GM21381 (cell line): ENCODE measurements around the gene INKA2.
"Not testable (repeated sequence)": the region's sequence is repeated elsewhere in the genome, so short reads cannot be mapped to it uniquely, and the experiment has no call there.

Experiments
- ATAC-seq: cut with Tn5 transposase; IDR thresholded peaks from one replicate; pipeline ENCODE4 v1.9.1; 2021; ENCODE audit warnings: mild to moderate bottlenecking, moderate library complexity; ENCODE audit not compliant: unreplicated experiment

The INKA2 gene

DNA sequence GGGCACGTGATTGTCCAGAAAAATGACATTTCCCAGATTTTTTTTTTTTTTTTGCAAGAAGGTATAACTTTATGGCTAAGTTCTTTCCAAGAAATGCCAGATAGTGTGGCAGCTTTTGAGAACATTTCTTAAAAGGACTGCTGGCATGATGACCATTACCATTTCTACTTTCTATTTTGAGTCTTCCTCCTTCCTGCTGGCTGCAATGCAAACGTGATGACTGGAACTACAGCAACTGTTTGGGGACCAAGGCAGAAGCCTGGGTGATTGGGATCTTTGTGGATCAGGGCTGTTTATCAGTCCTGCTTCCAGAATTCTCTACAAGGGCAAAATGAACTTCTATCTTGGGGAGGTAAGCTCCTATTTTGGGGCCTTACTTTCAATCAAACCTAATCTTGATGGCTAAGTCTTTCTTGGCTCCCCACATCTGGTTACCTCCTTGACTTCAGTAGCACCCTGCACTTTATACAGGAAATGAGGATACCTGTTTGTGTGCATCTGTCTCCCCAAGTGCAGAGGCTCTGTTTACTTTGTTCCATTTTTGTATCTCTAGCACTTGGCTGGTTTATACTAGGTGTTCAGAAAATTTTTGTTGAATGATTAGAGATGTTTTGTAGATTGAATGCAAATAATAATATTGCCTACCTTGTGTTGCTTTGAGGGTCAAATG is 12.8 kb upstream of the INKA2 start:
- no peak for ATAC-seq

GRCh38 chr1:111750856-111751255 is 11.7 kb upstream of the INKA2 start:
- no peak for ATAC-seq

DNA sequence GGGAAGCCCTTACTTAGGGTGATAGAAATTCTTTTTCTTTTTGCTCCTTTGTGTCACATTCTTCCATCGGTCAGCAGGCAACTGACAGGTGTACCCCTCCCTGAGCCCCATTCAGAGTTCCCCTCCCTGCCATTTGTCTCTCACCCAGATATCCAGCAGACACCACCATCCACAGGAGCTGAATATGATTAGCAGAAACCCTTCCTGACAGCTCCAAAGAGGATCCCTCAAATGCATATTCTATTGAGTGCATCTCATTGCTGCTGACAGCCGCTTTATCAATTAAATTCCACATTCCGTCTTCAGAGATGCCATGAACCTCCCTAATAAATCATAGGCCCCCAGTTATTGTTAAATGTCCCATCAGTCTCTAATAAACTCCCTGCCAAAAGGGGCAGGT is 10.4 kb upstream of the INKA2 start:
- ATAC-seq, result no peak

DNA sequence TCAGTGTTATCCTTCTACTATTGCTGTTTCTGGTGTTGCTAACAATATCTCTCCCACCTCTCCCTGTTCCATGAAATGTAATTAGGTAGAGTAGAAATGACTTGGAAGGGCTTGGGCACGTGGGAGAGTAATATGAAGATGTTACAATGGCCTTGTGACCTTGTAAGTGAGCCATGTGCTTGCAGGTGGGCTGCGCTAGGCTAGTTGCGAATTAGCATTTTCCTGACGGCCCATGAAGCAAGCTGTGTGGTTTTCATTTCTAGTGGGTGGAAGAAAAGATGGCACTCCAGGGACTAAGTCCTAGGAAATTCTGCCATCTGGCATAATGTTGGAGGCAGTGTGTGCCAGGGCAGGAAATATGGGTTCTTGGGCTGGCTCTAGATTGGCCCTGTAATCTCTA is 8.8 kb upstream of the INKA2 start:
- ATAC-seq, result no peak

- ATAC-seq, result no peak
These were observed 8.1 kb upstream of the INKA2 start for GRCh38 chr1:111747282-111747734.

GRCh38 chr1:111746614-111746999 is 7.4 kb upstream of the INKA2 start:
- no peak for ATAC-seq

GRCh38 chr1:111745675-111746613 is 6.7 kb upstream of the INKA2 start:
- ATAC-seq, result no peak

DNA sequence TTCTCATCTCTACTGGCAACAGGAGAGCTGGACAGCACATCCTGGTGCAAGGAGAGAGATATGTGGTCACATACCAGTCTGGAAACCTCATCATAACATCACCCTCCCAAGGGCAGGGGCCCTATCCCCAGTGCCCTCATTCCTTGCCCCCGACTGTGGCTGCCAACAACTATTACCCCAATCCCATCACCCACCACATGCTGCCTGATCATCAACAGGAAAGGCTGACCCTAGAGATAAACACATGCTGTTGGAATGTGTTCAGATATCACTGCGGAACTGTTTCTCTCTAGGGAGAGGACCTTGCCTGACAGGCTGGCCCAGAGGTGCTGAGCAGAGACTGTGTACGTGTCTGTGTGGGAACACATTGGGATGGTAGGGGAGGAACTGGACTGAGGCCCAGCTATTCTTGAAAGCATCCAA is 4.5 kb upstream of the INKA2 start:
- ATAC-seq, result no peak

GRCh38 chr1:111742938-111743549 is 3.8 kb upstream of the INKA2 start:
- no peak for ATAC-seq

DNA sequence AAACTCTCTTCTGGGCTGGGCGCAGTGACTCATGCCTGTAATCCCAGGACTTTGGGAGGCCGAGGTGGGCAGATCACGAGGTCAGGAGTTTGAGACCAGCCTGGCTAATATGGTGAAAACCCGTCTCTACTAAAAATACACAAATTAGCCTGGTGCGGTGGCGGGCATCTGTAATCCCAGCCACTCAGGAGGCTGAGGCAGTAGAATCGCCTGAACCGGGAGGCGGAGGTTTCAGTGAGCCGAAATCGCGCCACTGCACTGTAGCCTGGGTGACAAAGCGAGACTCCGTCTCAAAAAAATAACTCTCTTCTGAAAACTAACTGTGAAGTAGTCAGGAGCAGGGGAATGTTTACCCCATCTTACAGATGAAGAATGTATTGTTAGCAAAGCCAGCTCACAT is 3.1 kb upstream of the INKA2 start:
- not testable (repeated sequence) for ATAC-seq

DNA sequence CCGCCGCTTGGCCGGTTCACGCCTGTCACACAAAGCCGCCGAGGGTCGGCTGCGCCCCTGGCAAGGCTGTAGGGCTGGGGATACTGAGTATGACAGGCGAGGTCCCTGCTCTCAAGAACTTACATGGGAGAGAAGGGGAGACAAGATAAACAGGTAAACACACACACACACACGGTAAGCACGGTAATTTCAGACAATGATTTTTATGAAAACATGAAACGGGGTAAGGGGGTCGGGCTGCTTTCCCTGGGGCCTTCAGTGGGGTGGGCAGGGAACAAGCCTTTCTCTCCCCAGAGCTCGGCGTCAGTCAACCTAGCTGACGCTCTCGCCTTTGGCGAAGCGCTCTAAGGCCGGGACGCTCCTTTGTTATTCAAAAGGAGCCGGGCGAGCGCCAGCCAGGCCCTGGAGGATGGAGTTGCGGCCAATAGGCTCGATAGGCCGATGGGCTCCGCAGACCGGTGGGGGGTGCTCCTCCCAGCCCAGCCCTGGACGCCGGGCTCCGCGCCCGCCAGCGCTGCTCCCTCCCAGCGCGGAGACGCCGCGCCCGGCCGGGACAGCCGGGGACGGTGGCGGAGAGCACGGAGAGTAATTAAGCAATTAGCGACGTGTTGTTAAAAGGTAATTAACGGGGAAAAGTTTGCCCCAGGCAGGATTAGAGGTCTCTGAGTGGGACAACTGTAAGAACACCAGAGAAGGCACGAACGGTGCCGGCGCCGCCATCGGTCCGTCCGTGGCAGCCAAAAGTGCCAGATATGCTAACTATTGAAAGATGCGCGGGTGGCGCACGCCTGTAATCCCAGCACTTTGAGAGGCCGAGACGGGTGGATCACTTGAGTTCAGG is 950 bp upstream of the INKA2 start:
- no peak for ATAC-seq

- ATAC-seq, result peak; percentile 41
These were observed 580 bp downstream of the INKA2 start for GRCh38 chr1:111738436-111739193.

DNA sequence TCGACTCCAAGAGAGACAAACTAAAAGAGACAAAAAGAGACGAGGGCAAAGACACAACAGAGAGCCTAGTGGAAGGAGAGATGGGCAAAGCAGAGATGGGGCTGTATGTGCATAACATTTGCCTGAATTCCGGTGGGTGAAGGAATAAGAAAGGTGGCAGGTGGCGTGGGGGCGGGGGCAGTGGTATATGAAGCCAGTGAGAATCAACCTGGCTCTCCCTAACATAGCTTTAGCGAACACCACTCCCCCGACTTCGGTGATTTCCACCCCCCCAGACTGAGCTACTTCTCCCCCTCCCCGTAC is 1.1 kb downstream of the INKA2 start:
- ATAC-seq, result no peak

DNA sequence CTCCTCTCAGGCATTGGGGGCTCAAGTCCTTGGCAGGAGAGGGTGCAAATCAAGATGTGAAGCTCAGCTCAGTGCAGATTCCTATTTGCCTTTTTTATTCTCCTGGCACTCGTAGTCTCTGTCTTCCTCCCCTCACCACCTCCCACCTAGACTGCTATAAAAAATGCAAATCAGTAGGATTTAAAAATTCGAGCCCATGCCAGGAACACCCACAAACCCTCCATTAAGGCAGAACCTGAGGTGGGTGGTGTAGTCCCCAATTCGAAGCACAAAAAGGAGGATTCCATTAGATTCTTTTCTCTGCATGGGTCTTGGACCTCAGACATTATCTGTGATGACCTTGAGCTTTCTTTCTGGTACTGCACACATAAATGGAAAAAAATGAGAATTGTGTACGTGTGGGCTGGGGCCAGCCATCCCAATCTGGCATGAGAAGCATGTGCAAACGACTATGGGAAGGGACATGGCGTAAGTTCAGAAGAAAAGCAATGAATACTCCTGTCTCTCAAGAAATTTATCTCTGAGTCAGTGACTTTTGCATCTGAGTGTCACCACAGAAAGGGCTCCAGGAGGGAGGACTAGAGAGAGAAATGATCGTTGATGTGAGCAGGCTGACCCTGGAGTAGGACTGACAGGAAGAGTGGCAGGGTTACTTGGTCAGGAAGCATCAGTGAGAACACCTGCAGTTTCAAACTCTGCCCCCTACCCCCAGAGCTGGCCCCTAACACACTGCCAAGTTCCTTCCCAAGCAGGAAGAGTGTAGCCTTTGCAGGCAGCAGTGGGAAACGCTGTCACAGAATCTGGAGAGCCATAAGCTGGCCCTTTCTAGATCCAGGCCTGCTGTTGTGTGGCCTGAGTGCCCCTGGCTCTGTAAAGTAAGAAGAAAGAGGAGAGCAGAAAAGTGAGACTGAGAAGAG is 1.7 kb downstream of the INKA2 start:
- no peak for ATAC-seq

GRCh38 chr1:111736548-111737215 is 2.5 kb downstream of the INKA2 start:
- ATAC-seq, result no peak

DNA sequence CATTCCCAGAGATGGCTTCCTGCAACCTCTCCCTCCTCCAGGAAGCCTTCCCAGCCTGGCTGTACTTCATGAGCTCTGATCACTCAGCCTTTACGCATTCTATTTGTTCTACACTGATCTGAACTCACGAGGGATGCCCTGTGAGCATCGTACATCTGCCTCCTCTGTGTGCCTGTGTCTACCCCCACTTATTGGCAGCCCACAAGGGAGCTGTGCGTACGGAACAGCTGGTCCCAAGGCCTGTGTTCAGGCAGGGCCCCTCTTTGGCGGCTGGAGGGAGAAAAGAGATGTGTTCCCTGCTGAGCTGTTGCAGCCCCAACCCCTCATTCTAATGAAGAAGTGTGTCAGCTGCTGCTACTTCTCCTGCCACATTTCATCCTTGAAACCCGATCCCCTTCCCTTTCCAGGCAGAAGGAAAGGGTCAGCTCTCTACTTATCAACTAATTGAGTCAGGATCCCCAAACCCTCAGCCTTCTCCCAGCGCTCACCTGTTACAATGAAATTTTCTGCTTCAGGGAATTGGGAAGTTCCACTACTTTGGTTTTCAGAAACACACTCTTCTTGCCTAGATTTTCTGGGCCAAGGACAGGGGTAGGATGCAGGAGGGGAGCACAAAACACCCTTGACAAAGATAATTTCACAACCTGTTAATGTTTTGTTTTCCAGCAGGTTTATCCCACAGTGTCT is 3.2 kb downstream of the INKA2 start:
- ATAC-seq, result no peak

DNA sequence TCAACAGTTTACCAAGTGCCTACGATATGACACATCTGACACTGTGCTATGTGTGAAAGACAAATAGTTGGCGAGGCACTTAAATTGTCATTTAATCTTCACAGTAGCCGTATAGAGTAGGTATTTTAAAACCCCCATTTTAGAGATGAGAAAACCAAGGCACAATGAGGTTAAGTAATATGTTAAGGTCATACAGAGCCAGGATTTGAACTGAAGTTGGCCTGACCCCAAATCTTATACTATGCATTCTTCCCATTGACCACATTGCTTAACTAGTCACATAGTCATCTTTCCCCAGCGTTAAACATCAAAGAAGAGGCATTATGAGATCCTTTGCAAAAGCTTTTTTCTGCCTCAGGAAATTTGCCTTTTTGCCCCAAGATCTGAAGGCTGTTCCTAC is 3.9 kb downstream of the INKA2 start:
- no peak for ATAC-seq

DNA sequence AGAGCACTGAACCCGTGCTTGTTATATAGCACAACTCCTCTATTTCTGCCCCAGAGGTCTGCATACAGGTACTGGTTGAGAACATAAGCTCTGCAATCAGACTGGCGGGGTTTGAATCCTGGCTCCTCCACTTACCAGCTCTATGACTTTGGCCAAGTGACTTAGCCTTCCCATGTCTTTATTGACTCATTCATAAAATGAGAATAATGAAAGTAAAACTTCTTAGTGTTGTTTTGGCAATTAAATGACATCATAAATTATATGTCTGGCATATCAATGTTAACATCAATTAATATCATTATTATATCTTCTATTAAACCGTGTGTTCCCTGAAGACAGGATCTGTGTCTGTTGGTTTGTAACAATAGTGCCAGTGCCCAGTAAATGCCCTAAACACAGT is 4.3 kb downstream of the INKA2 start:
- no peak for ATAC-seq
